ENCODE results near the gene CCM2L. TPM values are rescaled to one million over a fixed set of nuclear protein-coding genes. Genes with fewer than 3 reads are reported as not detected.

Gene CCM2L
- total and polyA plus RNA-seq, 12 donors: 2.2 to 28.2 (median 6.2) TPM

GRCh38 chr20:32053648-32054047, 43.4 kb downstream of the CCM2L start:
- no peak overlapping the region for H3K4me3 ChIP-seq

DNA sequence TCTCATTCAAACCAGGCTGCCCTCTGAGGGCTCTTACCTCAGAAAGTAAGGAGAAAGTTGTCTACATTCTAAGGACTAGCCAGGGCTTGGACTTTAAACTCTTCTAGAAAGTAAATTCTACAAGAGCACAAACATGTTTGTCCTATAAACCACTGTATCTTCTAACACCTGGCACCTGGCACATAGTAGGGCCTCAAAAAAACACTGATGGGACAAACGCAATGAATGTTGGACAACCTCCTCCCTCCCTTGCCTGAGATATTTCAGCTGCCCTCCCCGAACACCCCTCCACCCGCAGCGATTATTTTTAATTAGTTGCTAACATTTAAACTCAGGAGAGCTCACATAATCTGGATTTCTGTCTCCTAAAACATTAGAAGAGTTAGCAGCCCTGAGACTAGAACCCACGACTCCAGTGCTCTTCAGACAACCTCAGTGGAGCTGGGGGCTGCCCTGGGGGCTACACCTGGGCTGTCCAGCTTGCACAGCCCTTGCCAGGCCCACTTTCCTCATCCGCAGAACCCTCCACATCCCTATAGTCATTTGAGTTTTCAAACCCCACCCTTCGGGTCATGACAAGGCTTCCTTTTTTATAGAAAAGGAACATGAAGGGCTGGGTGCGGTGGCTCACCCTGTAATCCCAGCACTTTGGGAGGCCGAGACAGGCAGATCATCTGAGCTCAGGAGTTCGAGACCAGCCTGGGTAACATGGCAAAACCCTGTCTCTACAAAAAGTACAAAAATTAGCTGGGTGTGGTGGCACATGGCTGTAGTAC, 46.7 kb downstream of the CCM2L start:
- Histone ChIP-seq H3K36me3 (replicated peaks in 1 of 2) (no peaks in the 10 kb centered on the region), H3K9me3 (replicated peaks in 1 of 3) (no peaks in the 10 kb centered on the region), H3K27me3 (peaks cover 32% of the 10 kb centered on the region), H3K4me1 (replicated peaks in 1 of 2) (peaks cover 0 to 4% of the 10 kb centered on the region in 2 donors), H3K27ac (peak overlapping the region in 1 of 5 donors; percentile 8), H3K4me3 (no peak overlapping the region)
- intact Hi-C loops (cut with DNase I): no loop called here
- 54 to 64% (median 57%) methylated on average over 10 of the region's 10 CpGs for WGBS, 4 donors
- DNase-seq: no peak
- TF ChIP-seq POLR2A (IDR thresholded peaks at IDR 0.05) (no peak), CTCF (IDR thresholded peaks at IDR 0.05) (no peak)

More at GRCh38 chr20:32053648-32054047, 43.4 kb downstream of the CCM2L start:
- H3K36me3 ChIP-seq (replicated peaks in 1 of 2): no peaks in the 10 kb centered on the region
- no peak overlapping the region for H3K27ac ChIP-seq
- no peaks in the 10 kb centered on the region for H3K9me3 ChIP-seq (replicated peaks in 1 of 3)
- no peak for DNase-seq
- H3K4me1 ChIP-seq (replicated peaks in 1 of 2): peaks cover 0 to 4% of the 10 kb centered on the region in 2 donors
- peaks cover 43% of the 10 kb centered on the region for H3K27me3 ChIP-seq
- intact Hi-C loops (cut with DNase I): no loop called here
- WGBS, 4 donors: 67 to 88% (median 76%) methylated on average over 3 of the region's 3 CpGs
- no peak for TF ChIP-seq CTCF (IDR thresholded peaks at IDR 0.05)
- no peak for TF ChIP-seq POLR2A (IDR thresholded peaks at IDR 0.05)

DNA sequence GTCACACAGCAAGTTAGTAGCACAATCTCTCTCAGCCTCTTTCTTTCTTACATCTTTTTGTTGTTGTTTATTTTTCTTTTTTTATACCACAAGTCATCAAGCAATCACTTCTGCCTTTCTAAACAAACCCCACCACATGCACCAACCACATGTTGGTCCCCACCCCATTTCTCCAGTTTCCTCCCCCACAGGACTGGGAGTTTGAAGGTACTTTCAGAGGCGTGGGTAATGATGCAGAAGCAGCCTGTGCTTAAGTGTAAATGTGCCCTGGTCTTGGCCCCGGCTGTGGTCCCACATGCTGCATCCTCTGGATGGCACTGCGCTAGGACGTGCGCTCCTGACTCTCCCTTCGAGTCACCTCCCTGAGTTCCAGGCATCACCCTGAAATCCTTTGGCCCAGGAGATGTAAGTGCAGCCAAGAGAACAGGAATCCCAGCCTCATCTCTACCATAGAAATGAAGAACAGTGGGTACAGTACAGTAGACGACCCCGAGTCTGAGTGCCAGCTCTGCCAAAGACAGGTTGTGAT, 47.5 kb downstream of the CCM2L start:
- intact Hi-C loops (cut with DNase I): no loop called here
- no peak overlapping the region for H3K4me3 ChIP-seq
- no peaks in the 10 kb centered on the region for H3K4me1 ChIP-seq (replicated peaks in 1 of 2)
- no peaks in the 10 kb centered on the region for H3K36me3 ChIP-seq (replicated peaks in 1 of 2)
- H3K27me3 ChIP-seq: peaks cover 24% of the 10 kb centered on the region
- WGBS, 4 donors: 65 to 73% (median 66%) methylated on average over 8 of the region's 8 CpGs
- TF ChIP-seq CTCF (IDR thresholded peaks at IDR 0.05) (no peak), POLR2A (IDR thresholded peaks at IDR 0.05) (no peak)
- H3K27ac ChIP-seq: no peak overlapping the region
- DNase-seq: no peak
- H3K9me3 ChIP-seq (replicated peaks in 1 of 3): no peaks in the 10 kb centered on the region

GRCh38 chr20:32059189-32059588, 49.0 kb downstream of the CCM2L start:
- intact Hi-C loops (cut with DNase I): no loop called here
- no peak overlapping the region for H3K27ac ChIP-seq
- H3K36me3 ChIP-seq (replicated peaks in 1 of 2): no peaks in the 10 kb centered on the region
- peaks cover 12% of the 10 kb centered on the region for H3K27me3 ChIP-seq
- 79 to 97% (median 89%) methylated on average over 1 of the region's 1 CpG for WGBS, 4 donors
- TF ChIP-seq CTCF (IDR thresholded peaks at IDR 0.05) (no peak), POLR2A (IDR thresholded peaks at IDR 0.05) (no peak)
- no peaks in the 10 kb centered on the region for H3K9me3 ChIP-seq (replicated peaks in 1 of 3)
- no peaks in the 10 kb centered on the region for H3K4me1 ChIP-seq (replicated peaks in 1 of 2)
- H3K4me3 ChIP-seq: no peak overlapping the region
- no peak for DNase-seq

Data from adrenal gland (tissue), 12 donors.